AG04450 (cell line): ENCODE results near the gene CLSTN3. TPM values are rescaled to one million over a fixed set of nuclear protein-coding genes. Genes with fewer than 3 reads are reported as not detected.

Experiments
- CTCF ChIA-PET: fragments of 300-600, 350-600 bp; formaldehyde crosslinking; extraction: SDS; loops from one replicate; lab custom pipeline; 2022; ENCODE audit warnings: antibody characterized with exemption, inconsistent platforms; lab: Charles Lee
- POLR2A ChIA-PET: fragments of 350-600 bp; formaldehyde crosslinking; extraction: SDS; loops from one replicate; lab custom pipeline; 2021; ENCODE audit warnings: antibody characterized with exemption, inconsistent platforms; lab: Yijun Ruan, JAX
- DNase-seq: peaks from one replicate; pipeline ENCODE4 v3.0.0-alpha.2; 2011; ENCODE audit warnings: low read depth, low spot score
- H3K27ac ChIP-seq: one replicate; pipeline ENCODE4 v1.5.1; 2012; ENCODE audit warnings: low read depth, low read length, control low read depth
- H3K27me3 ChIP-seq: one replicate; pipeline ENCODE4 v1.6.0; 2012; ENCODE audit warnings: low read length; ENCODE audit not compliant: control insufficient read depth, insufficient read depth
- H3K4me3 ChIP-seq: 2 replicates; pipeline ENCODE4 v1.5.1; 2011; ENCODE audit warnings: mild to moderate bottlenecking, low read depth, low read length, control low read depth
- H3K9me3 ChIP-seq: 2 replicates; pipeline ENCODE4 v1.5.1; 2012; ENCODE audit warnings: low read length; ENCODE audit not compliant: control insufficient read depth, insufficient read depth
- CTCF ChIP-seq: IDR thresholded peaks from 2 replicates; pipeline ENCODE4 v1.5.1; 2011; ENCODE audit warnings: low read depth, low read length, control low read depth, inconsistent platforms
- polyA plus RNA-seq: library from polyadenylated mRNA; depleted of rRNA; stranded (reverse); fragments of >200 nt; gene quantifications from 2 replicates; pipeline ENCODE4 v1.2.3, GENCODE V29; 2011

The CLSTN3 gene
- polyA plus RNA-seq, 1 experiment, result 22.3 TPM

GRCh38 chr12:7150356-7150755, 20.2 kb downstream of the CLSTN3 start:
- H3K27me3 ChIP-seq, result no peaks in the 10 kb centered on the region
- TF ChIP-seq CTCF, result no peak
- ChIA-PET CTCF (interaction anchor here (0.6 kb wide), 2 partner anchors 38 to 786 kb away, joined by 3 to 5 read pairs; no protein-coding TSS in a partner anchor), POLR2A (no interaction called here)
- DNase-seq, result no peak
- no peak overlapping the region for H3K4me3 ChIP-seq
- no peak overlapping the region for H3K27ac ChIP-seq
- H3K9me3 ChIP-seq, result no peaks in the 10 kb centered on the region

DNA sequence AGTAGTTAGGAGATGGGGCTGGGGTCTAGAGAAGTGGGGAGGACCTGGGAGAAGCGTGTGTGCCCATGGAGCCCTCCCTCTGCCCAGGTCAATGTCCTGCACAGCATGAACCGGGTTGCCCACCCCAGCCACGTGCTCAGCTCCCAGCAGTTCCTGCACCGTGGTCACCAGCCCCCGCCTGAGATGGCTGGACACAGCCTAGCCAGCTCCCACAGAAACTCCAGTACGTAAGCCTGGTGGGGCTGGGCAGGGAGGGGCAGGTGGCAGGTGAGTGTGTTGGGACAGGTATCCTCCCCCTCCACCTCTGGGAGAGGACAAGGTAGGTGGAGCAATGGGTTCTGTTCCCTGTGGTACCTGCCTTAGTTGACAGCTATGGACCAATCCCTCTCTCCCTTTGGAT, 20.7 kb downstream of the CLSTN3 start:
- no peaks in the 10 kb centered on the region for H3K27me3 ChIP-seq
- H3K27ac ChIP-seq, result no peak overlapping the region
- no peak for TF ChIP-seq CTCF
- ChIA-PET POLR2A (no interaction called here), CTCF (interaction anchor here (0.6 kb wide), 2 partner anchors 38 to 786 kb away, joined by 3 to 5 read pairs; no protein-coding TSS in a partner anchor)
- no peaks in the 10 kb centered on the region for H3K9me3 ChIP-seq
- no peak overlapping the region for H3K4me3 ChIP-seq
- DNase-seq, result no peak

DNA sequence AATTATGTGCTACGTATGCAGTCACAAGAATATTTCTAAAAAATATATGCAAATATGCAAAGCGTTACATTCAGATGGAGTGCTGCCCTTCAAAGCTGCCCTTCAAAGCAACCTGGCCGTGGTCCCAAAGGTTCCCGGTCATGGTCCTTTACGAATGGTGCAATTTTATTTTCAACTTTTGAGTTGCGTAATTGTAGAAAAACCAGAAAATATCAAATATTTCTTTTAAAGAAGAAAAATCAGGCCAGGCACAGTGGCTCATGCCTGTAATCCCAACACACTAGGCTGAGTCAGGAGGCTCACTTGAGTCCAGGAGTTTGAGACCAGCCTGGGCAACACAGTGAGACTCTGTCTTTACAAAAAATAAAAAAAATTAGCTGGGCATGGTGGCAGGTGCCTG, 21.4 kb downstream of the CLSTN3 start:
- CTCF ChIA-PET, result no interaction called here
- H3K27ac ChIP-seq, result no peak overlapping the region
- no peak for DNase-seq
- POLR2A ChIA-PET, result no interaction called here
- no peak overlapping the region for H3K4me3 ChIP-seq
- no peaks in the 10 kb centered on the region for H3K9me3 ChIP-seq
- no peak for TF ChIP-seq CTCF
- no peaks in the 10 kb centered on the region for H3K27me3 ChIP-seq

- no peak for DNase-seq
- POLR2A ChIA-PET, result no interaction called here
Observed at GRCh38 chr12:7152818-7153217, 22.6 kb downstream of the CLSTN3 start.

GRCh38 chr12:7154042-7154441, 23.9 kb downstream of the CLSTN3 start:
- no peaks in the 10 kb centered on the region for H3K27me3 ChIP-seq
- no peaks in the 10 kb centered on the region for H3K9me3 ChIP-seq
- CTCF ChIA-PET, result interaction anchor here (1.4 to 3.6 kb wide), 3 partner anchors 9 to 40 kb away, joined by 3 to 33 read pairs (median 11); no protein-coding TSS in a partner anchor
- no peak overlapping the region for H3K27ac ChIP-seq
- H3K4me3 ChIP-seq, result no peak overlapping the region
- POLR2A ChIA-PET, result no interaction called here
- TF ChIP-seq CTCF, result no peak
- no peak for DNase-seq

More at GRCh38 chr12:7152818-7153217, 22.6 kb downstream of the CLSTN3 start:
- TF ChIP-seq CTCF, result no peak
- CTCF ChIA-PET, result interaction anchor here (3.6 kb wide), 1 partner anchor 8 kb away, joined by 33 read pairs; no protein-coding TSS in a partner anchor
- Histone ChIP-seq H3K27me3 (no peaks in the 10 kb centered on the region), H3K4me3 (no peak overlapping the region), H3K27ac (no peak overlapping the region), H3K9me3 (no peaks in the 10 kb centered on the region)
